HepG2 (cell line): ENCODE results near the gene ERP44. TPM values are rescaled to one million over a fixed set of nuclear protein-coding genes. Genes with fewer than 3 reads are reported as not detected.

ENCODE experiments used
- ATAC-seq: fragments of 200-7000 bp; cut with Tn5 transposase; 3 replicates; pipeline ENCODE4 v1.9.1; 2020; ENCODE audit warnings: mild to moderate bottlenecking, moderate library complexity
- BruUV-seq: library from RNA; stranded (reverse); fragments of 400-500 nt; replicated peaks from 2 replicates; lab custom pipeline; 2021; lab: Mats Ljungman, UMichigan
- CTCF ChIA-PET: fragments of 300-600 bp; formaldehyde crosslinking; extraction: SDS; loops from one replicate; lab custom pipeline; 2021; ENCODE audit warnings: low total read pairs, inconsistent platforms, low intra/inter-chr PET ratio; lab: Yijun Ruan, JAX
- POLR2A ChIA-PET: fragments of 350-600 bp; sonication (Branson Sonifier 250); formaldehyde crosslinking; loops from one replicate; lab custom pipeline; 2020; ENCODE audit warnings: antibody characterized with exemption, inconsistent platforms; lab: Yijun Ruan, JAX
- DNase-seq: peaks from one replicate; pipeline ENCODE4 v3.0.0-alpha.2; 2015; ENCODE audit warnings: low spot score
- FAIRE-seq: peaks from 3 replicates; lab custom pipeline; 2011; peaks lifted over from hg19 to GRCh38; lab: Jason Lieb, UNC
- H2AFZ ChIP-seq: one replicate; pipeline ENCODE4 v1.6.1; 2011; ENCODE audit warnings: low read length, inconsistent platforms
- H3K27ac ChIP-seq: fragments of 300-600 bp; 3 replicates; pipeline ENCODE4 v1.8.0; 2011; ENCODE audit warnings: mixed run types, mild to moderate bottlenecking, mixed read lengths, low read length, inconsistent platforms; ENCODE audit not compliant: insufficient read depth; ENCODE audit errors: extremely low read length
- H3K27me3 ChIP-seq, 2 experiments: fragments of 200-600 bp in 1 of 2; 2 replicates in 1 of 2; 3 replicates in 1 of 2; pipeline versions ENCODE4 v1.6.0 to v1.8.0; 2011; ENCODE audit warnings: low read length in 2 of 2, mild to moderate bottlenecking in 2 of 2, moderate library complexity in 2 of 2, inconsistent platforms in 1 of 2; ENCODE audit not compliant: insufficient read depth in 2 of 2, control insufficient read depth in 1 of 2
- H3K36me3 ChIP-seq, 2 experiments: fragments of 200-600 bp in 1 of 2; replicated peaks in 1 of 2; 2 replicates in 1 of 2; 3 replicates in 1 of 2; pipeline versions ENCODE4 v1.5.1 to v1.8.0; 2011; ENCODE audit warnings: low read length in 2 of 2, inconsistent platforms in 1 of 2; ENCODE audit not compliant: insufficient read depth in 2 of 2, control insufficient read depth in 1 of 2
- H3K4me1 ChIP-seq: 2 replicates; pipeline ENCODE4 v1.5.1; 2012; ENCODE audit warnings: low read length, inconsistent platforms; ENCODE audit not compliant: insufficient read depth
- H3K4me2 ChIP-seq: 2 replicates; pipeline ENCODE4 v1.6.0; 2011; ENCODE audit warnings: low read depth, low read length, inconsistent platforms
- H3K4me3 ChIP-seq, 3 experiments: fragments of 200-600 bp in 1 of 3; sonication (generic), shearing (Covaris generic) in 1 of 3; replicated peaks in 1 of 3; 2 replicates each; pipeline ENCODE4 v1.5.1; 2011 to 2016; ENCODE audit warnings: low read length in 3 of 3, inconsistent platforms in 2 of 3, low read depth in 2 of 3, mild to moderate bottlenecking in 2 of 3, control low read depth in 1 of 3, mixed read lengths in 1 of 3; ENCODE audit not compliant: insufficient read depth in 1 of 3
- H3K79me2 ChIP-seq: one replicate; pipeline ENCODE4 v1.6.1; 2011; ENCODE audit warnings: low read length, inconsistent platforms; ENCODE audit not compliant: insufficient read depth
- H3K9ac ChIP-seq: 2 replicates; pipeline ENCODE4 v1.6.0; 2011; ENCODE audit warnings: mild to moderate bottlenecking, low read depth, low read length, inconsistent platforms; ENCODE audit not compliant: insufficient read depth
- H3K9me3 ChIP-seq: 2 replicates; pipeline ENCODE4 v1.5.1; 2012; ENCODE audit warnings: mild to moderate bottlenecking, low read length
- H4K20me1 ChIP-seq: 2 replicates; pipeline ENCODE4 v1.6.0; 2011; ENCODE audit warnings: inconsistent platforms, mild to moderate bottlenecking, low read length, moderate library complexity; ENCODE audit not compliant: insufficient read depth
- AKNA ChIP-seq: sonication (generic); formaldehyde crosslinking; IDR thresholded peaks from 2 replicates; pipeline ENCODE4 v1.4.0; 2020; ENCODE audit warnings: missing genetic modification reagents, borderline replicate concordance
- BCLAF1 ChIP-seq: fragments of 450-650 bp; IDR thresholded peaks from 2 replicates; pipeline ENCODE4 v1.6.1; 2017; ENCODE audit warnings: mild to moderate bottlenecking
- MAFK ChIP-seq, 2 experiments: IDR thresholded peaks in 1 of 2; conservative IDR thresholded peaks in 1 of 2; 2 replicates each; pipeline ENCODE4 v1.6.1; 2011; ENCODE audit warnings: improper control_type of control experiment in 2 of 2, low read length in 2 of 2
- NFE2L2 ChIP-seq: fragments of 150-350 bp; IDR thresholded peaks from 2 replicates; pipeline ENCODE4 v1.6.1; 2014; ENCODE audit warnings: low read length
- REPIN1 ChIP-seq: sonication (generic); formaldehyde crosslinking; IDR thresholded peaks from 2 replicates; pipeline ENCODE4 v1.8.0; 2022; ENCODE audit warnings: missing genetic modification reagents, low read depth, mild to moderate bottlenecking, borderline replicate concordance
- SOX6 ChIP-seq, 2 experiments: fragments of 450-650 bp in 1 of 2; sonication (generic) in 1 of 2; formaldehyde crosslinking in 1 of 2; IDR thresholded peaks; 2 replicates each; pipeline versions ENCODE4 v1.4.0 to v1.6.1; 2017 to 2020; ENCODE audit warnings: antibody characterized with exemption in 1 of 2, mild to moderate bottlenecking in 1 of 2, missing genetic modification reagents in 1 of 2
- TEF ChIP-seq: sonication (generic); formaldehyde crosslinking; IDR thresholded peaks from 2 replicates; pipeline ENCODE4 v1.5.0; 2020; ENCODE audit warnings: missing genetic modification reagents
- ZNF724P ChIP-seq: sonication (generic); formaldehyde crosslinking; IDR thresholded peaks from 2 replicates; pipeline ENCODE4 v1.8.0; 2022; ENCODE audit warnings: missing genetic modification reagents, borderline replicate concordance
- WGBS: methylation state at CpG from one replicate; pipeline ENCODE4 v1.1.6; 2017; ENCODE audit warnings: low lambda C conversion rate; 5-methylcytosine and 5-hydroxymethylcytosine counted together
- in situ Hi-C: cut with HindIII; loops from 2 replicates; pipeline ENCODE4 v1.10.0; 2017; ENCODE audit warnings: low pct_unique_long_range_greater_than_20kb; ENCODE audit not compliant: extremely low pct_ligation_motif_present
- intact Hi-C: fragments of 100-400 bp; cut with micrococcal nuclease; formaldehyde crosslinking; loops from one replicate; pipeline ENCODE4 v1.10.0; 2022; ENCODE audit not compliant: unreplicated experiment
- polyA plus RNA-seq, 8 experiments: library from polyadenylated mRNA; depleted of rRNA in 3 of 8; stranded (reverse) in 7 of 8; unstranded in 1 of 8; fragments of >200 nt; fragmentation: Illumina TruSeq in 4 of 8; extraction: Trizol in 4 of 8; gene quantifications; 2 replicates each; pipeline versions ENCODE4 v1.2.1 to v1.2.3, GENCODE V29; 2011 to 2016; ENCODE audit warnings: low read depth in 4 of 8, missing spikeins in 1 of 8, mixed read lengths in 1 of 8; ENCODE audit not compliant: insufficient read depth in 1 of 8
- total RNA-seq, 5 experiments: library from RNA; depleted of rRNA; stranded (reverse); fragments of >200 nt; fragmentation: Illumina TruSeq; extraction: Trizol; gene quantifications; 2 replicates each; pipeline ENCODE4 v1.2.3, GENCODE V29; 2016; ENCODE audit warnings: low read depth in 1 of 5

The ERP44 gene
- total and polyA plus RNA-seq, 2 of the 13 experiments (the other 11 are each of a cell fraction or from before 2014, with no cell fraction given), result 8.9 to 13.8 TPM

GRCh38 chr9:99970481-99970880 lies 128.3 kb downstream of the ERP44 start:
- Histone ChIP-seq H2AFZ (no peak overlapping the region), H3K4me3 (no peak overlapping the region), H3K36me3 (peaks cover 1 to 9% of the 10 kb centered on the region in 2 experiments; a peak in 3 of 5 replicates), H3K4me2 (no peak overlapping the region), H3K4me1 (no peaks in the 10 kb centered on the region), H3K9ac (no peak overlapping the region), H4K20me1 (no peaks in the 10 kb centered on the region), H3K27me3 (no peaks in the 10 kb centered on the region), H3K79me2 (no peaks in the 10 kb centered on the region), H3K27ac (no peak overlapping the region), H3K9me3 (no peaks in the 10 kb centered on the region)
- in situ Hi-C loops (no loop called here), intact Hi-C loops (no loop called here)
- WGBS, result 92% methylated on average over 2 of the region's 2 CpGs
- ChIA-PET POLR2A (no interaction called here), CTCF (no interaction called here)
- BruUV-seq, result no TSS peak
- DNase-seq (no peak), FAIRE-seq (no peak), ATAC-seq (no peak)
- peak in 1 of 2 experiments; percentile 58; a peak in 2 of 4 replicates for TF ChIP-seq MAFK (conservative IDR thresholded peaks at IDR 0.05 in 1 of 2, IDR thresholded peaks at IDR 0.05 in 1 of 2; ENCODE audit: low read length in 2 of 2)
- peak; percentile 27; the same call in 1 of the 2 replicates for TF ChIP-seq NFE2L2
- TF ChIP-seq ZNF724P (CRISPR knock-in tag), result no peak

- BruUV-seq, result no TSS peak
- intact Hi-C loops, result no loop called here
- TF ChIP-seq REPIN1 (no peak), BCLAF1 (no peak), TEF (no peak), SOX6 (IDR thresholded peaks at IDR 0.05) (no peak), SOX6 (CRISPR knock-in tag; IDR thresholded peaks at IDR 0.05) (no peak), AKNA (CRISPR knock-in tag) (no peak)
Observed at GRCh38 chr9:99967457-99967856, 131.3 kb downstream of the ERP44 start.

More at GRCh38 chr9:99967457-99967856, 131.3 kb downstream of the ERP44 start:
- DNase-seq, result no peak
- no peak overlapping the region for H2AFZ ChIP-seq
- H3K4me3 ChIP-seq, result no peak overlapping the region
- no peak for FAIRE-seq
- H3K4me2 ChIP-seq, result no peak overlapping the region
- H3K27ac ChIP-seq, result no peak overlapping the region
- no peak for ATAC-seq
- in situ Hi-C loops, result no loop called here
- H4K20me1 ChIP-seq, result no peaks in the 10 kb centered on the region
- H3K9me3 ChIP-seq, result no peaks in the 10 kb centered on the region
- WGBS, result 95% methylated on average over 2 of the region's 2 CpGs
- CTCF ChIA-PET, result no interaction called here
- H3K36me3 ChIP-seq, result peaks cover 1 to 14% of the 10 kb centered on the region in 2 experiments; a peak in 3 of 5 replicates
- no peak overlapping the region for H3K9ac ChIP-seq
- H3K79me2 ChIP-seq, result no peaks in the 10 kb centered on the region
- POLR2A ChIA-PET, result no interaction called here
- H3K27me3 ChIP-seq, result no peaks in the 10 kb centered on the region
- no peaks in the 10 kb centered on the region for H3K4me1 ChIP-seq
